Stimulated activated CD4-positive, alpha-beta T cell treated with anti-CD3 and anti-CD28 coated beads, TNF-alpha, amount 100 ng/mL, for 24 hours (primary cell): ENCODE measurements around the gene ARL15.

Source experiments
- DNase-seq, 3 experiments: peaks; one replicate each; pipeline ENCODE4 v3.0.0-alpha.2; 2020; ENCODE audit warnings: low read depth in 3 of 3

ARL15 gene

DNA sequence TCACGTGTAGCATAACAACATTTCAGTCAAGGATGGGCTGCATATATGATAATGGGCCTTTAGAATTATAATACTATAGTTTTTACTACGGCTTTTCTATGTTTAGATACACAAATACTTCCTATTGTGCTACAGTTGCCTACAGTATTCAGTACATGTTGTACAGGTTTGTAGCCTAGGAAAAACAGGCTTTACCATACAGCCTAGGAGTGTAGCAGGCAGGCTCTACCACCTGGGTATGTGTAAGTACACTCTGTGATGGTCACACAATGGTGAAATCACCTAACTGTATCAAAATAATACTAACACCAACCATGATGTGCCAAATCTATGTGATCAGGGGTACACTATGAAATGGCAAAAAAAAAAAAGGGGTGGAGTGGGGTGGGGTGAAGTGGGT is 372.9 kb downstream of the ARL15 start:
- no peak for DNase-seq

DNA sequence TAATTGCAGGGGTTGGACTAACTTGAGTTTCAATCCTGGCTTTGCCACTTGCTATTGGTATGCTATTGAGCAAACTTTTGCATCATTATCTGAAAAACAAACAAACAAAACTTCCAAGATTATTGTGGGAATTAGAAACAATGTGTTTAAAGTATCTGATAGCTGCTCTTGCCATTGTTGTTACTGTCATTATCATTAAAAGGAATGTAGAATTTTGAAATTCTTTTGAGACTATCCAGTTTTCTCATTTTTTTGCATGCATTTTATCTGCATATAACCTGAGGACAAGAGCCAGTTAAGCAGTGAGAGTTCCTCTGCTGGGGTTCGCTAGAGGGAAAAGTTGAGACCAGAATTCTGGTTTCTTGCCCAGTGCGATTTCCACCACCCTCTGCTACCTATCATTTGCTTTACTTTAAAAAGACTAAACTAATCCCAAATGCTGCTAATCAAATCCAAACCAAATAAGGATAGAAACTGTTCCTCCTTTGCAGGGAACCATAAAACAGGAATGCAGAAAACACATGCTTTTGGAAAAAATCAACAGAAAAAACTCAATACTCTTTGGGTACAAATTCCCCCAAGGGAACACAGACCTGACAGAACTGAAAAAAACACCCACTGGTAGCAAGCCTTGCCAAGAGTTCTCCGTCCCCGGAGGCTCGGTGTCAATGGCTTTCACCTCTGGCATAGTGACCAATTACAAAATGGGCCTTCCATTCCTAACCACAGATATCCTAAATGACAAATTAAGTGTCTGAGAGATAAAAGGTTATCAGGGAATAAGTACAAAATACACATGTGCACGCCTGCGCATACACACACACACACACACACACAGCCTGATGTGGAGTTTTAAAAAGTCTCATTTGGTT is 373.7 kb downstream of the ARL15 start:
- DNase-seq, result no peak

DNA sequence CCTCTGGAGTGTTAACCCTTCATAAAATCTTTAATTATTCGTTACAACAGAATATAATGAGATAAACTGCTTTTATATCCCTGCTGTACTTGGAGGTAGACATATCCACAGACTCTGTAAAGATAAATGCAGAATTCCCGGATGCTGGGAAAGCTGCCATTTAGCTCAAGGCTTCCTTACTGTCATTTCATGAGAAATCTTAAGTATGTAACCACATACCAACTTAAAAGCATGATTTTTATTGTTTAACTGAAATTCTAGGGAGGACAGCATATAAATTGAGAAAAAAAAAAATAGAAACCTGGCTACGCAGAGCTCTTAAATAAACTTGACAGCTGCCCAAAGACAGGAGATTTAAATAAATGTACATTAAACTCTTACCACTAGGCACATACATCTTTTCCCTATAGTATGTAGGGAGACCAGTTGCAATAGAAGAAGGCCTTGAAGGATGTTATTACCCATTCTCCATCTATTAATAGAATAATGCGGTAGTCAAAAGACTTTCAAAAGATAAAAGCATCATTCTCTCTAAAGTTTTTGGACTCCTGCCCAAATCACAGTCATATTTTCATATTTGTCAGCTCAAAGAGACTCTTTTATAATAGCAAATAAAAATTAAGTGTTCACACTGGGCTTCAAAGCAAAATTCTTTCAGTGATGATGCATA is 376.1 kb downstream of the ARL15 start:
- DNase-seq, result no peak

DNA sequence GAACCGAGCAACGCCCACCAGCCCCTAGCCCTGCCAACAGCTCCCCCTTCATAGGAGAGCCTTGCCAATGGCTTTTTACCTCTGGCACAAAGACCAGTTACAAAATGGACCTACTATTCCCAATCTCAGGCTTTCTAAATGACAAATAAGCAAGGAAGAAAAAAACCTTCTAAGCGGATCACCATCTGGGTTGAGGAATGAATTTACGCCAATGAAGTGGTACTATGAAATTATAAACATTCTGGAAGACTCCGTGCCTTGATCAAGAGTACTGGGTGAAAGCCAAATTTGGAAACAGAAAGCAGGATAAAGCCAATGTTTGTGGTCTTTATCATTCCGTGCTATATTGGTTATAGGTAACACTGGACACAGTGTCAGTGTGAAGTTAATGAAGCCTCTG is 378.0 kb downstream of the ARL15 start:
- no peak for DNase-seq

DNA sequence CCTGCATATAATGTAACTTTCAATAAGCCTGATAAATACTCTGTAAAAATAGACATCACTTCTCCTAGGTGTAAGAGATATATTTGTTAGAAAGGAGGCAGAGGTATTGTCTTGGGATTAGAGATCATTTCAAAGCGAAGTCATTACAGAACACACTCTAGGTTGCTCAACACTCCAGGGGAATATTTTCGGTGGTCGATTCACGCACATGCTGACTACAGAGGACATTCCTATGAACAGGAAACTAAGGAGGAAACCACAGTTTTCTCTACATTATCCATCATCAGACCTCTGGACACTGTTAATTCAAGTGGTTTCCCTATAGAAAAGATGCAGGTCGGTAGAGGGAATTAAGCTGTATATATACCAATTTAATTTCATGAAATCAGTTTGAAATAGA is 379.9 kb downstream of the ARL15 start:
- DNase-seq, result no peak

DNA sequence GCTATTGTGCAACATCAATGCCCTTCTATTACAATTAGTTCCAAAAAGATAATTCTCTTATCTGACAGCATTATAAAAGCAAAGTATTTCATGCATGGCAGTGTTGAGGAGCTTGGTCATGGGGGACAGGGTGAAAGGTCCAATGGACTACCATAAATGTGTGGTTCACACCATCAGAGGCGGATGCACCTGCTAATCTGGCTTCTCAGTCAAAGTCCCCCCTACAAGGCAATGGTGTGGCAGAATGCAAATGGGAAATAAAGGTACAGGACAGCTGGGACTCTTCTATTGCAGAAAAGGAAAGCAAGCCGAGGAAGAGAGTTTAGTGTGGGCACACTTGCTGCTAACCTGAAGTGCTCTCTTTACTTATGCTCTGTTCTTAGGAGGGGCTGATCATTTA is 380.8 kb downstream of the ARL15 start:
- no peak for DNase-seq

DNA sequence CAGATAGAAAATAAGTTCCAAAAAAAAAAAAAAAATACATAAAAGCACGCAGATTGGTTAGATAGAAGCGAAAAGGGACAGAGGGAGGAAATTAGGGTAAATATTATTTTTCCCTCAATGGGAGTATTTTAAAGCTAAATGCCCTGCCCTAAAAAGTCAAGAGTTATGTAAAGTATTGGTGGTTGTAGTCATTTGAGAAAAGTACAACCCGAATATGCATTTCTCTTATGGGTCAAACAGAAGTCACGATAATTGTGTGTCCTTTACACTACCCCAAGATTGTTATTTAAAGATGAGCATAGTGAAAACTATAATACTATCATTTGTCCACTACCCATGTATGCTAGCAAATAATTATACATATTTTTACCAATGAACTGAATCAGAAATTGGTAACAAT is 381.2 kb downstream of the ARL15 start:
- no peak for DNase-seq

DNA sequence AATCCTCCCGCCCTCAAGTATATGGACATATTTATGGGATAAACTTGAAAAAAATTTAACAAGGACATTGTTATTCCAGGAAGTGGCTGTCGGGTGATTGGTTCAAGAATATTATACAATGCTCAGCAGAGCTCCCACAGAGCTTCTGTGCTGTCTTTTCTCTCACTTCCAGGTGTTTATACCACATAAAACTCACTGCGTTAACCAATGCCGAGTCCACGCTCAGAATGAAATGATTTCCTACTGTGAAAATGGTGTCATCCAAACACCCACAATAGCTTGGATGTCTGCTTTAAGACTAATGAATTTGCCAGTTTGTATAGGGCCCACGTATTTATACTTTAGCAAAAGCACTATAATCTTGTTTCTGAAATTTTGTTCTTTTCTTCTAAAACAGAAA is 381.7 kb downstream of the ARL15 start:
- DNase-seq, result no peak

DNA sequence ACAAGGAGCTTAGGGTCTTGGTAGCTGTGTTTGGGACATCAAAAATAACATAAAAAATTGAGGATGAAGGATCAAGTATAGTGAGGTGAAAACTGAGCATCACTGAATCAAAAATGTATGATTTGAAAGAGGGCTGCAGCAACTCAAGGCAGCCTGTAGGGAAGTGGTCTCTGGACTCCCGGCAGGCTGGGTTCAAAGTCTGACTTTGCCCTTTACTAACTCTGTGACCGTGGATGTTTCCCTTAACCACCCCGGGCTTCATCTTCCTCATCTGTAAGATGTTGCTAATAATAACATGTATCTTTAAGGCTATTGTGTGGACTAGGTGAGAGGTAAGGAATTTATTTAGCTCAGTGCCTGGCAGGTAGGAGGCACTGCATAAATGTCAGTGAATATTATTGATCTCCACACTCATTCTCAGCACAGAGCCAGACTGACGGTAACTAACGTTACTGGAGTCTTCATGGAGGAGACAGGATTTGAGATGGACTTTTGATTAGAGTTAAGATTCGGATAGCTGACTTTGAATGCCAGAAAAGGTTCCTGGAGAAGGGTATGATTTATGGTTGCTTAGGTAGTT is 382.6 kb downstream of the ARL15 start:
- DNase-seq, result no peak

DNA sequence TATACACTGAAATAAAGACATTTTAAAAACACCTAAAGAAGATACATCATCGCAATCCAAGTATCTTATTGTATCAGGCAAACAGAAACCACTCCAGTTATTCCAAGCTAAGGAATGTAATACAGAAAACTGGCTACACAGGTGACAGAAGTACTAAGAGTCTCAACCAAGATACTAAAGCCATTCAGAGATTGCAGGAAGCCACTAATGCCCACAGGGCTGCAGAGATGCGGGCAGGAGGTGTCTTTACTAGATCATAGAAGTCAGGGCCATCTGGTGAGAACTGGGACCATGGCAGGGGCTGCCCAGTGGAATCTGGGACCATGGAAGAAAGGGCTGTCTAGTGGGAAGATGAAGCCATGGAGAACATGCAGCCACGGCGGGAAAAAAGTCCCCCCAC is 384.3 kb downstream of the ARL15 start:
- DNase-seq, result no peak

DNA sequence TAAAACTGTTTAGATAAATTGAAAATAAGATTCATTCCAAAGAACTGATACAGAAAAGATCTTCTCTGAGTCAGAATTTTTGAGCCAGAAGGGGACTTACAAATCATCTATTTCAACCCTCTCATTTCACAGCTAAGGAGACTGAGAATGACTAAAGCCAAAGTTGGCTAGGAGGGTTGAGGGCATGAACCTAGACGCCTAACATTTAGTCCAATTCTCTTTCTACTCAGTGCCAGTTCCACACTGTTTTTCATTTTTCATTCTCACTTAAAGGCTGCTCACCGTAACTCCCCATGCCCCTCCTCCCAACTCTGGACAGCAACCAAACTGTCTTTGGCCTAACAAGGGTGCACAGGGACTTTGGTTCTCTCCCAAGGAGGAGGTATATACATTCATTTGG is 386.0 kb downstream of the ARL15 start:
- DNase-seq, result no peak

DNA sequence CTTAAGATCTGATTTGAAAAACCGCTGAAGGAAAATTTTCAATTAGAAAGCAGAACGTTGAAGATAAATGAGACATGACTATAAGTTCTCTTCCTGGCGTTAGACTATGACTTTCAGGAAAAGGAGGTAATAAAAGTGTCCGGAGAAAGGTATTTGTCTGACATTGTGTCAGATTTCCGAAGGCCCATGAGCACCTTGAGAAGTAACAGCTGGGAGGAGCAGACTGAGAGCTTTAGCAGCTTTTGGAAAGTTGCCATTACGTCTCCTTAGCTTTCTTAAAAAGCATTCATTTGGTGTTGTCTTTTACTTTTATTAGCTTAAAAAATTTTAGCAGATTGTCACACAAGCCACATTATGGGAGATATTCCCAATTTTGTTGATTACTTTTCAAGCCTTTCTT is 386.4 kb downstream of the ARL15 start:
- DNase-seq, result no peak

- DNase-seq, result no peak
These were observed 387.6 kb downstream of the ARL15 start for GRCh38 chr5:53922508-53923498.

- no peak for DNase-seq
These were observed 392.5 kb downstream of the ARL15 start for GRCh38 chr5:53917826-53918225.

DNA sequence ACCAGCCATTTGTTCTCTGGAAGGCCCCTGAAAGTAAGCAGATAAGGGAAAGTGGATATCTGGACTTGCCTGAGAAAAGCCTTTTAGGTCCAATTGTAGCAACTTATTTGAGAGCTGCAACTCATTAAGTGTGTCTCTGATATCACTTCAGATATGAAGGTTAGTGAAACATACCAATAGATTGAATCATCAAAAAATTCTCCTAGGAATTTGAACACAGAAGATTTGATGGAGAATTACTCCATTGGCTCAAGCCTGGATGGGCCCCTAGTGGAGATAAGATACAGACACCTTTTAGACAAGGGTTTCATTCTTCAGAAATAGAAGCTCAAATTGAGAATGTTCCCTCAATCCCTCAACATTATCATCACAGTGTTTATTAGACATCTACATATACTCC is 393.3 kb downstream of the ARL15 start:
- DNase-seq, result no peak

- no peak for DNase-seq
These were observed 395.3 kb downstream of the ARL15 start for GRCh38 chr5:53915120-53915519.

DNA sequence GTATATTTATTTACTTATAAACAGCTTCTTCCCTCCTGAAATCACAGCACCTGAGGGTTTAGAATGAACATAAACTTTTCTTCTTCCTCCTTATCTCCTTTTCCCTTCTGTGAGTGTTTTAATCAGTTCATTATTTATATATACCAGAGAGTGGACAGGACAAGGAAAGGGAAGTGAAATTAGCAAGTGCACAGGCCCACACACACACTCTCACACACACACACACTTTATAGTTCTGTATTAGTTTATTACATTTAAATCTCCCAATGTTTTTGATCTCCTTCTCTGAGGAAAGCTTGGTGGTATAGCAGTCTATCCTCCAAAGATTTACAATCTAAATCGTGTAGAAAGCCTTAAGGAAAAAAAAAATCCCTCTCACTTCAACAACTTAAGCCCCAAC is 396.4 kb downstream of the ARL15 start:
- no peak for DNase-seq

DNA sequence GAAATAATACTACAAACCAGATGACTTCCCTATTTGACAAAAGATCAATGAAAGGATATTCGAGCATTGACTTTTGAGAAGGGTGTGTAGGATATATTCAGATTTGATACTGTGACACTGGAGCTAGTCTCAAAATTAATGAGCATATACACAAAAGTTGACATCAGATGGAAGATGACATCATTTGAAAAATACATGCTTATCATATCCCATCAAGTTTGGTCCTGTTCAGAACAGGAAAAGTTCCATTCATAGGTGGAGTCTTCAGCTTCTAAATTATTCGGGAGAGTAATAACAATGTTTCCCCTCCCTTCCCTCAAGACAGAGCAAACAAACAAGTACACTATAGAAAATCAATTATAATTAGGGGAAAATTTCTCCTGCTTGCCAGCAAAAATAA is 401.6 kb downstream of the ARL15 start:
- no peak for DNase-seq

- no peak for DNase-seq
These were observed 402.5 kb downstream of the ARL15 start for GRCh38 chr5:53907827-53908226.

GRCh38 chr5:53906736-53907135 is 403.6 kb downstream of the ARL15 start:
- DNase-seq, result no peak

GRCh38 chr5:53902296-53902907 is 408.0 kb downstream of the ARL15 start:
- no peak for DNase-seq
